HG02571 (cell line): ENCODE data around the gene TLE6.
A peak's percentile ranks its signal among the peaks of the same experiment; 100 is the strongest.
"Not testable (repeated sequence)": the region's sequence is repeated elsewhere in the genome, so short reads cannot be mapped to it uniquely, and the experiment has no call there.

Experiments used
- ATAC-seq: cut with Tn5 transposase; IDR thresholded peaks from one replicate; pipeline ENCODE4 v1.9.1; 2021; ENCODE audit warnings: mild to moderate bottlenecking, moderate library complexity; ENCODE audit not compliant: unreplicated experiment

TLE6 gene

GRCh38 chr19:2977001-2977745, at the start of gene TLE6:
TSS of gene TLE6 (plus strand) at chr19:2977564. CDS start at chr19:2978234, 670 bp downstream.
- peak; percentile 94 for ATAC-seq

GRCh38 chr19:2933490-2933910, 43.9 kb upstream of the TLE6 start:
- ATAC-seq = no peak

GRCh38 chr19:2935863-2936262, 41.5 kb upstream of the TLE6 start:
- not testable (repeated sequence) for ATAC-seq

GRCh38 chr19:2942928-2943640, 34.3 kb upstream of the TLE6 start:
- no peak for ATAC-seq

- no peak for ATAC-seq
Observed at GRCh38 chr19:2944403-2944774, 33.0 kb upstream of the TLE6 start.

GRCh38 chr19:2944775-2945574, 32.4 kb upstream of the TLE6 start, which contains the start of gene ZNF77:
TSS of gene ZNF77 (minus strand) at chr19:2944971. CDS start at chr19:2944840, 131 bp downstream.
- ATAC-seq = peak; percentile 94

- no peak for ATAC-seq
Observed at GRCh38 chr19:2945575-2946184, 31.7 kb upstream of the TLE6 start.

GRCh38 chr19:2949939-2950285, 27.5 kb upstream of the TLE6 start:
- ATAC-seq = no peak

- ATAC-seq = peak; percentile 93
Observed at GRCh38 chr19:2950286-2951124, 26.9 kb upstream of the TLE6 start.

GRCh38 chr19:2952953-2953481, 24.3 kb upstream of the TLE6 start:
- ATAC-seq = no peak

GRCh38 chr19:2957160-2957559, 20.2 kb upstream of the TLE6 start:
- ATAC-seq = no peak

GRCh38 chr19:2960120-2960519, 17.2 kb upstream of the TLE6 start:
- ATAC-seq = no peak

GRCh38 chr19:2962018-2962670, 15.2 kb upstream of the TLE6 start:
- ATAC-seq = no peak

GRCh38 chr19:2963122-2963521, 14.2 kb upstream of the TLE6 start:
- ATAC-seq = no peak

- not testable (repeated sequence) for ATAC-seq
Observed at GRCh38 chr19:2963631-2964030, 13.7 kb upstream of the TLE6 start.

GRCh38 chr19:2964874-2965273, 12.5 kb upstream of the TLE6 start:
- ATAC-seq = no peak

- ATAC-seq = no peak
Observed at GRCh38 chr19:2967972-2968371, 9.4 kb upstream of the TLE6 start.

- ATAC-seq = no peak
Observed at GRCh38 chr19:2969104-2969504, 8.3 kb upstream of the TLE6 start.

- no peak for ATAC-seq
Observed at GRCh38 chr19:2970201-2970835, 7.0 kb upstream of the TLE6 start.
